GM23338 (cell line): ENCODE data around the gene FBXO9. TPM values are rescaled to one million over a fixed set of nuclear protein-coding genes. Genes with fewer than 3 reads are reported as not detected.

ENCODE experiments used
- ATAC-seq: fragments of 200-7000 bp; cut with Tn5 transposase; 3 replicates; pipeline ENCODE4 v1.9.1; 2020
- DNase-seq: peaks from one replicate; pipeline ENCODE4 v3.0.0-alpha.2; 2015; ENCODE audit warnings: low spot score
- H2AFZ ChIP-seq: fragments of 200-600 bp; sonication (generic); 2 replicates; pipeline ENCODE4 v1.8.0; 2016; ENCODE audit warnings: antibody characterized with exemption, mild to moderate bottlenecking, moderate library complexity
- H3F3A ChIP-seq: fragments of 200-600 bp; sonication (generic); replicated peaks from 2 replicates; pipeline ENCODE4 v1.8.0; 2017; ENCODE audit warnings: antibody characterized with exemption, mixed run types, low read depth
- H3K27ac ChIP-seq: fragments of 200-600 bp; sonication (generic); 2 replicates; pipeline ENCODE4 v1.6.1; 2016; ENCODE audit warnings: low read depth
- H3K27me3 ChIP-seq: fragments of 200-600 bp; sonication (generic); 2 replicates; pipeline ENCODE4 v1.8.0; 2016; ENCODE audit warnings: mild to moderate bottlenecking, mixed run types, moderate library complexity; ENCODE audit not compliant: insufficient read depth
- H3K36me3 ChIP-seq: fragments of 200-600 bp; sonication (generic); 2 replicates; pipeline ENCODE4 v1.8.0; 2016; ENCODE audit warnings: mild to moderate bottlenecking; ENCODE audit not compliant: insufficient read depth
- H3K4me1 ChIP-seq: fragments of 200-600 bp; sonication (generic); 2 replicates; pipeline ENCODE4 v1.8.0; 2016; ENCODE audit warnings: mild to moderate bottlenecking, moderate library complexity; ENCODE audit not compliant: insufficient read depth
- H3K4me2 ChIP-seq: fragments of 200-600 bp; sonication (generic); 2 replicates; pipeline ENCODE4 v1.7.1; 2017; ENCODE audit warnings: mixed run types
- H3K4me3 ChIP-seq: fragments of 200-600 bp; sonication (generic); 2 replicates; pipeline ENCODE4 v1.6.1; 2016; ENCODE audit warnings: mixed run types
- H3K79me2 ChIP-seq: fragments of 200-600 bp; sonication (generic); replicated peaks from 2 replicates; pipeline ENCODE4 v1.8.0; 2017; ENCODE audit warnings: mild to moderate bottlenecking; ENCODE audit not compliant: insufficient read depth
- H3K9me2 ChIP-seq: fragments of 200-600 bp; sonication (generic); 2 replicates; pipeline ENCODE4 v1.8.0; 2017; ENCODE audit not compliant: insufficient read depth
- H4K20me1 ChIP-seq: fragments of 200-600 bp; sonication (generic); replicated peaks from 2 replicates; pipeline ENCODE4 v1.8.0; 2017; ENCODE audit warnings: mild to moderate bottlenecking; ENCODE audit not compliant: insufficient read depth
- H3K27ac Mint-ChIP-seq: 2 replicates; pipeline ENCODE4 v1.8.0; 2020; ENCODE audit warnings: inconsistent platforms, mild to moderate bottlenecking, moderate library complexity, mixed read lengths
- H3K27me3 Mint-ChIP-seq: 3 replicates; pipeline ENCODE4 v1.8.0; 2022; ENCODE audit warnings: low read depth, mild to moderate bottlenecking, moderate library complexity, mixed read lengths, inconsistent platforms; ENCODE audit not compliant: insufficient read depth, poor library complexity
- H3K36me3 Mint-ChIP-seq: 3 replicates; pipeline ENCODE4 v1.8.0; 2021; ENCODE audit warnings: low read depth, mild to moderate bottlenecking, inconsistent platforms, moderate library complexity, mixed read lengths
- H3K4me1 Mint-ChIP-seq: 3 replicates; pipeline ENCODE4 v1.8.0; 2020; ENCODE audit warnings: mild to moderate bottlenecking, inconsistent platforms, mixed read lengths
- H3K4me3 Mint-ChIP-seq: 3 replicates; pipeline ENCODE4 v1.8.0; 2021; ENCODE audit warnings: moderate library complexity, mild to moderate bottlenecking, inconsistent platforms, mixed read lengths
- H3K9me3 Mint-ChIP-seq: 3 replicates; pipeline ENCODE4 v1.8.0; 2020; ENCODE audit warnings: moderate library complexity, mild to moderate bottlenecking, inconsistent platforms, mixed read lengths
- CREB1 ChIP-seq: fragments of 250-450 bp; sonication (Bioruptor Pico); IDR thresholded peaks from 2 replicates; pipeline ENCODE4 v1.5.0; 2020; ENCODE audit warnings: low read depth, mild to moderate bottlenecking, moderate library complexity
- EZH2phosphoT487 ChIP-seq: fragments of 200-600 bp; sonication (generic); IDR thresholded peaks from one replicate; pipeline ENCODE4 v1.8.1; 2018; ENCODE audit warnings: antibody characterized with exemption; ENCODE audit not compliant: unreplicated experiment
- JUNB ChIP-seq: IDR thresholded peaks from one replicate; pipeline ENCODE4 v1.6.1; 2016; ENCODE audit warnings: antibody characterized with exemption; ENCODE audit not compliant: unreplicated experiment
- NANOG ChIP-seq: IDR thresholded peaks from 2 replicates; pipeline ENCODE4 v1.6.1; 2016; ENCODE audit warnings: antibody characterized with exemption, borderline replicate concordance
- ZNF462 ChIP-seq: fragments of 250-450 bp; sonication (Bioruptor Pico); IDR thresholded peaks from 2 replicates; pipeline ENCODE4 v1.5.0; 2020; ENCODE audit warnings: mild to moderate bottlenecking, moderate library complexity
- polyA plus RNA-seq: library from polyadenylated mRNA; unstranded; fragments of >200 nt; fragmentation: Nextera tagmentation; extraction: Ambion mirVana; gene quantifications from 2 replicates; pipeline ENCODE4 v1.2.1, GENCODE V29; 2016
- total RNA-seq: library from RNA; depleted of rRNA; stranded (reverse); fragments of >200 nt; shearing (Covaris generic); gene quantifications from 2 replicates; pipeline ENCODE4 v1.2.3, GENCODE V29; 2014
- TF ChIP-seq, protein P1 (sequence below): IDR thresholded peaks from one replicate; pipeline ENCODE4 v1.6.1; 2018; ENCODE audit warnings: antibody characterized with exemption; ENCODE audit not compliant: unreplicated experiment
- TF ChIP-seq, protein P2 (sequence below), 2 experiments: fragments of 200-600 bp in 1 of 2; sonication (generic) in 1 of 2; conservative IDR thresholded peaks; 2 replicates each; pipeline versions ENCODE4 v1.5.1 to v1.6.1; 2016 to 2017; ENCODE audit warnings: antibody characterized with exemption in 2 of 2, low read depth in 2 of 2, mild to moderate bottlenecking in 2 of 2, moderate library complexity in 1 of 2

The FBXO9 gene
- total and polyA plus RNA-seq, 2 experiments from 2014 or later = 29.8 to 32.8 TPM

DNA sequence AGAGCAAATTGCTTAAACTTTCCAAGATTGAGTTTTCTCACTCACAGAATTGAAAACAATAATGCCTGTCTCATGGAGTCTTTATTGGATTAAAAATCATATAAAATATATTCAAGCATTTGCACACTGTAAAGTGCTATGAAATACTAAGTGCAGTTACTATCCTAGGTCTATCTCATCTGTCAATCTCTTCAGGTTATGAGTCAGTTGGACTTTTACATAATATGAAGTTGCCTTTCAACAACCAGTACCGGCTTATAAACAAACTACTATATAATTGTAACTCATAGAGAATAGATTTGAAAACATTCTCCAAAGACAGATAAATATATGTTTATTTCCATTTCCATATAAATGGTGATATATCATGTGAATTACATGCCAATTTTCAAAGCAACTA lies 49.7 kb upstream of the FBXO9 start (continued):
- TF ChIP-seq, protein P1, sequence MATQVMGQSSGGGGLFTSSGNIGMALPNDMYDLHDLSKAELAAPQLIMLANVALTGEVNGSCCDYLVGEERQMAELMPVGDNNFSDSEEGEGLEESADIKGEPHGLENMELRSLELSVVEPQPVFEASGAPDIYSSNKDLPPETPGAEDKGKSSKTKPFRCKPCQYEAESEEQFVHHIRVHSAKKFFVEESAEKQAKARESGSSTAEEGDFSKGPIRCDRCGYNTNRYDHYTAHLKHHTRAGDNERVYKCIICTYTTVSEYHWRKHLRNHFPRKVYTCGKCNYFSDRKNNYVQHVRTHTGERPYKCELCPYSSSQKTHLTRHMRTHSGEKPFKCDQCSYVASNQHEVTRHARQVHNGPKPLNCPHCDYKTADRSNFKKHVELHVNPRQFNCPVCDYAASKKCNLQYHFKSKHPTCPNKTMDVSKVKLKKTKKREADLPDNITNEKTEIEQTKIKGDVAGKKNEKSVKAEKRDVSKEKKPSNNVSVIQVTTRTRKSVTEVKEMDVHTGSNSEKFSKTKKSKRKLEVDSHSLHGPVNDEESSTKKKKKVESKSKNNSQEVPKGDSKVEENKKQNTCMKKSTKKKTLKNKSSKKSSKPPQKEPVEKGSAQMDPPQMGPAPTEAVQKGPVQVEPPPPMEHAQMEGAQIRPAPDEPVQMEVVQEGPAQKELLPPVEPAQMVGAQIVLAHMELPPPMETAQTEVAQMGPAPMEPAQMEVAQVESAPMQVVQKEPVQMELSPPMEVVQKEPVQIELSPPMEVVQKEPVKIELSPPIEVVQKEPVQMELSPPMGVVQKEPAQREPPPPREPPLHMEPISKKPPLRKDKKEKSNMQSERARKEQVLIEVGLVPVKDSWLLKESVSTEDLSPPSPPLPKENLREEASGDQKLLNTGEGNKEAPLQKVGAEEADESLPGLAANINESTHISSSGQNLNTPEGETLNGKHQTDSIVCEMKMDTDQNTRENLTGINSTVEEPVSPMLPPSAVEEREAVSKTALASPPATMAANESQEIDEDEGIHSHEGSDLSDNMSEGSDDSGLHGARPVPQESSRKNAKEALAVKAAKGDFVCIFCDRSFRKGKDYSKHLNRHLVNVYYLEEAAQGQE = no peak
- TF ChIP-seq, protein P2, sequence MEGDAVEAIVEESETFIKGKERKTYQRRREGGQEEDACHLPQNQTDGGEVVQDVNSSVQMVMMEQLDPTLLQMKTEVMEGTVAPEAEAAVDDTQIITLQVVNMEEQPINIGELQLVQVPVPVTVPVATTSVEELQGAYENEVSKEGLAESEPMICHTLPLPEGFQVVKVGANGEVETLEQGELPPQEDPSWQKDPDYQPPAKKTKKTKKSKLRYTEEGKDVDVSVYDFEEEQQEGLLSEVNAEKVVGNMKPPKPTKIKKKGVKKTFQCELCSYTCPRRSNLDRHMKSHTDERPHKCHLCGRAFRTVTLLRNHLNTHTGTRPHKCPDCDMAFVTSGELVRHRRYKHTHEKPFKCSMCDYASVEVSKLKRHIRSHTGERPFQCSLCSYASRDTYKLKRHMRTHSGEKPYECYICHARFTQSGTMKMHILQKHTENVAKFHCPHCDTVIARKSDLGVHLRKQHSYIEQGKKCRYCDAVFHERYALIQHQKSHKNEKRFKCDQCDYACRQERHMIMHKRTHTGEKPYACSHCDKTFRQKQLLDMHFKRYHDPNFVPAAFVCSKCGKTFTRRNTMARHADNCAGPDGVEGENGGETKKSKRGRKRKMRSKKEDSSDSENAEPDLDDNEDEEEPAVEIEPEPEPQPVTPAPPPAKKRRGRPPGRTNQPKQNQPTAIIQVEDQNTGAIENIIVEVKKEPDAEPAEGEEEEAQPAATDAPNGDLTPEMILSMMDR (conservative IDR thresholded peaks at IDR 0.05; ENCODE audit: low read depth in 2 of 2) = no peak

DNA sequence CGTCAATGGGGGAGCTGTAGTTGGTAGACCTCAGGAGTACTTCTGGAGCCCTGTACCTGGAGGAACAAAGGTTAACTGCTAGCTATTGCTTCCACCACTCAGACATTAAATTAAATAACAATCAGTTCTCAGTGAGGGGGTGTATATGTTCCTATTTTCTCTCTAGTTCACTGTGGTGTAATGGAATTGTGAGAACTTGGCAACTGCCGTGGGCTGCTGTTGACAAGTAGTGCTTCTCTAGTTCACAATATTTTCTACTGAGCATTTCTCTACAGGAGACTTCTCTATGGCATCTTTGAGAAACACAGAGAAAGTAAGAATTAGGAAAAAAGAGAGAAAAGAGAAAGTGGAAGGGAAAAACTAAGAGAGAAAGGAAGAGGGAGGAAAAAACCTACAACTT lies 46.8 kb upstream of the FBXO9 start:
- Mint-ChIP-seq H3K36me3 (peaks cover 11% of the 10 kb centered on the region), H3K27me3 (peaks cover 2% of the 10 kb centered on the region), H3K4me3 (no peak overlapping the region), H3K4me1 (peaks cover 2% of the 10 kb centered on the region; the same call in 1 of the 3 replicates), H3K9me3 (no peaks in the 10 kb centered on the region; the same call in 2 of the 3 replicates), H3K27ac (no peak overlapping the region)
- H3K4me3 ChIP-seq = no peak overlapping the region
- 0 out of 2 replicates have a peak, but pooled peaks cover 3% of the 10 kb centered on the region for H3K36me3 ChIP-seq
- H3K4me2 ChIP-seq = no peak overlapping the region
- H3K79me2 ChIP-seq = no peaks in the 10 kb centered on the region
- H3K27ac ChIP-seq = no peak overlapping the region
- DNase-seq (no peak), ATAC-seq (no peak)
- no peaks in the 10 kb centered on the region for H3K4me1 ChIP-seq
- H2AFZ ChIP-seq = no peak overlapping the region
- H4K20me1 ChIP-seq = no peaks in the 10 kb centered on the region
- no peaks in the 10 kb centered on the region for H3K9me2 ChIP-seq
- no peaks in the 10 kb centered on the region for H3K27me3 ChIP-seq
- no peaks in the 10 kb centered on the region for H3F3A ChIP-seq
- TF ChIP-seq ZNF462 (no peak), NANOG (no peak), CREB1 (CRISPR knock-in tag) (no peak), JUNB (no peak), EZH2phosphoT487 (no peak)
- TF ChIP-seq, protein P1 = no peak
